Duodenal mucosa (tissue), 2 donors: ENCODE data around the gene EPB41L1.

Experiments used
- H3K27ac ChIP-seq: one replicate; pipeline ENCODE4 v1.7.0; 2013; ENCODE audit warnings: low read depth, low read length
- H3K27me3 ChIP-seq, 2 donors: one replicate each; pipeline ENCODE4 v1.7.0; 2013; ENCODE audit warnings: low read length in 2 of 2, control low read depth in 1 of 2; ENCODE audit not compliant: insufficient read depth in 2 of 2, control insufficient read depth in 1 of 2
- H3K36me3 ChIP-seq, 2 donors: one replicate each; pipeline ENCODE4 v1.7.0; 2013; ENCODE audit warnings: low read length in 2 of 2, control low read depth in 1 of 2; ENCODE audit not compliant: insufficient read depth in 2 of 2, control insufficient read depth in 1 of 2
- H3K4me1 ChIP-seq, 2 donors: one replicate each; pipeline ENCODE4 v1.7.0; 2013; ENCODE audit warnings: low read length in 2 of 2, control low read depth in 1 of 2; ENCODE audit not compliant: insufficient read depth in 2 of 2, control insufficient read depth in 1 of 2
- H3K4me3 ChIP-seq, 2 donors: one replicate each; pipeline ENCODE4 v1.7.0; 2013; ENCODE audit warnings: low read length in 2 of 2, low read depth in 1 of 2
- H3K9ac ChIP-seq, 2 donors: one replicate each; pipeline ENCODE4 v1.7.0; 2013; ENCODE audit warnings: low read length in 2 of 2, low read depth in 1 of 2
- H3K9me3 ChIP-seq, 2 donors: one replicate each; pipeline ENCODE4 v1.7.0; 2013; ENCODE audit warnings: low read length in 2 of 2, control low read depth in 1 of 2; ENCODE audit not compliant: control insufficient read depth in 1 of 2

The EPB41L1 gene

GRCh38 chr20:36182604-36183154, 28.1 kb downstream of the EPB41L1 start:
- no peak overlapping the region for H3K27ac ChIP-seq
- no peaks in the 10 kb centered on the region for H3K27me3 ChIP-seq
- no peak overlapping the region for H3K9ac ChIP-seq
- peaks cover 0 to 4% of the 10 kb centered on the region in 2 donors for H3K4me1 ChIP-seq
- H3K36me3 ChIP-seq = peaks cover 6 to 32% of the 10 kb centered on the region in 2 donors
- no peak overlapping the region for H3K4me3 ChIP-seq
- H3K9me3 ChIP-seq = no peaks in the 10 kb centered on the region

GRCh38 chr20:36183155-36183944, 28.8 kb downstream of the EPB41L1 start:
- Histone ChIP-seq H3K36me3 (peaks cover 9 to 31% of the 10 kb centered on the region in 2 donors), H3K4me1 (peaks cover 0 to 4% of the 10 kb centered on the region in 2 donors), H3K27me3 (no peaks in the 10 kb centered on the region), H3K27ac (no peak overlapping the region), H3K9me3 (no peaks in the 10 kb centered on the region), H3K4me3 (no peak overlapping the region), H3K9ac (no peak overlapping the region)

DNA sequence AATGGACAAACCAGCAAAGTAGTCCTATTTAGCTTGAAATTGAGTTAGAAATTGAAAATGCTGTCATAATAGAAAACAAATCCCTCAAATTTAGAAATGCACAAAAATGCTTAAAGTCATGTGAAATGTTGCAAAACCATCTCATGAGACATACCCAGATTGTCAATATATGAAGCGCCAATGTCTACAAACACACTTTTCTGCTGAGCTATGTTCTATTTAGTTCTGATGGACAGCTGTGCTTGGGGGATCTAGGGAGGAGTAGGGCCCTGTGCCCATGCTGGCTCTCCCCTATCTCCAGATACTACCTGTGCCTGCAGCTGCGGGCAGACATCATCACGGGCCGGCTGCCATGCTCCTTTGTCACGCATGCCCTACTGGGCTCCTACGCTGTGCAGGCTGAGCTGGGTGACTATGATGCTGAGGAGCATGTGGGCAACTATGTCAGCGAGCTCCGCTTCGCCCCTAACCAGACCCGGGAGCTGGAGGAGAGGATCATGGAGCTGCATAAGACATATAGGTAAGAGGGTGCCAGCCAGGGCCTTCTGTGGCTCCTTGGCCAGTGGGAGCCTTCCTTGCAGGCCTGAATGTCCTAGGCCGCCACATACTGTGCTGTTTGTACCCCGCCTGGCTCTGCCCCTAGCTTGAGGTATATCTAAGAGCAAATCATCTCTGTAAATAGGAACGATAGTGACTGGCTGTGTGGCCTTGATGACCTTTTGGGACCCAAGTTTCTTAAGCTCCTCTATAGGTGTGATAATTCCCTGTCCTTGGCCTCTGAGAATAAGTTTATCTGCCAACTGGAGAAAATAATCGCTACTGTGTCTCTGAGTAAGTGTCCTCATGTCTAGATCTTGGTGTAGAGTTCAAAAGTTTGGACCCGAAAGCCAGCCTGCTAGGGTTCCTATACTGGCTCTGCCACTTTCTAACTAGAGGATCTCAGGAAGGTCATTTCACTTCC, 30.6 kb downstream of the EPB41L1 start:
- H3K4me3 ChIP-seq = no peak overlapping the region
- peaks cover 0 to 4% of the 10 kb centered on the region in 2 donors for H3K4me1 ChIP-seq
- no peaks in the 10 kb centered on the region for H3K27me3 ChIP-seq
- H3K27ac ChIP-seq = no peak overlapping the region
- H3K36me3 ChIP-seq = peaks cover 9 to 39% of the 10 kb centered on the region in 2 donors
- H3K9ac ChIP-seq = no peak overlapping the region
- H3K9me3 ChIP-seq = no peaks in the 10 kb centered on the region

GRCh38 chr20:36193977-36194712, 39.6 kb downstream of the EPB41L1 start:
- H3K36me3 ChIP-seq = peaks cover 0 to 57% of the 10 kb centered on the region in 2 donors
- no peaks in the 10 kb centered on the region for H3K4me1 ChIP-seq
- no peaks in the 10 kb centered on the region for H3K27me3 ChIP-seq
- H3K9me3 ChIP-seq = no peaks in the 10 kb centered on the region
- H3K27ac ChIP-seq = no peak overlapping the region
- no peak overlapping the region for H3K4me3 ChIP-seq
- H3K9ac ChIP-seq = no peak overlapping the region

DNA sequence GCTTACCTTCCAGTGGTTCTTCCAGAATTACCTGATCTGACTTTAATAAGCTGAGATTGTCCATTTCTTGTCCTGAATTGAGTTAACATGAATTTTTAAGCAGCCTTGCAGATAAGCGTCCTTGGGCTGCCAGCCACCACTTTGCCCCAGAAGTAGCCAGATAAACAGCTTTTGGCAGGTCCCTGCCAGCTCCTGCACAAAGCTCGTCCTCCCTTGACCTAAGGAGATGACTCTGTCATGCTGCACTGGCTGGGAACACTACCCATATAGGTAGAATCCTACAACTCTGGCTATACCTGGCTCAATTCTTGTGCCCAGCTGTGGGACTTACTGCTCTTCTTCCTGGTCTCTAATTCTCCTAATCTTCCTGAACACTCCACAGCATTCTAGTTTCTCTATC, 42.1 kb downstream of the EPB41L1 start:
- H3K4me3 ChIP-seq = no peak overlapping the region
- H3K36me3 ChIP-seq = peaks cover 0 to 41% of the 10 kb centered on the region in 2 donors
- no peak overlapping the region for H3K27ac ChIP-seq
- H3K4me1 ChIP-seq = no peaks in the 10 kb centered on the region
- no peaks in the 10 kb centered on the region for H3K9me3 ChIP-seq
- no peaks in the 10 kb centered on the region for H3K27me3 ChIP-seq
- H3K9ac ChIP-seq = no peak overlapping the region

DNA sequence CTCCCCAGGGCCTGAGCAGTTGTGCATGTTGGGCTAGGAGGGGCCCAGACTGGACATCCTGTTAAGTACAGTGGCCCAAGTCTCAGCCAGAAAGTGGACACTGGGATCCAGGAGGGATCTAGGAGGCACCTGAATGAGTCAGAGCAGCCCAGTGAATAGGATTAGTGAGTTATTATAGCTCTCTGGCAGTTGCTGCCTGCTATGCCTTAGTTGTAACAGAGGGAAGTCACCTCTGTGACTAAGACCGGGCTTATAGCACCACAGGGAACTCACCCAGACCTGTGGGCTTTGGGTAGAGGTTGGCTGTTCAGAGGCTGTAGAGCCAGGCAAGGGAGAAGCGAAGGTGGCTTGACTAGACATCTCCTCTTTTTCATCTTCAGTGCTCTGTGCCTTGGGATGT, 42.7 kb downstream of the EPB41L1 start:
- Histone ChIP-seq H3K9me3 (no peaks in the 10 kb centered on the region), H3K27me3 (no peaks in the 10 kb centered on the region), H3K9ac (no peak overlapping the region), H3K4me3 (no peak overlapping the region), H3K4me1 (no peaks in the 10 kb centered on the region), H3K27ac (no peak overlapping the region), H3K36me3 (peaks cover 0 to 41% of the 10 kb centered on the region in 2 donors)

DNA sequence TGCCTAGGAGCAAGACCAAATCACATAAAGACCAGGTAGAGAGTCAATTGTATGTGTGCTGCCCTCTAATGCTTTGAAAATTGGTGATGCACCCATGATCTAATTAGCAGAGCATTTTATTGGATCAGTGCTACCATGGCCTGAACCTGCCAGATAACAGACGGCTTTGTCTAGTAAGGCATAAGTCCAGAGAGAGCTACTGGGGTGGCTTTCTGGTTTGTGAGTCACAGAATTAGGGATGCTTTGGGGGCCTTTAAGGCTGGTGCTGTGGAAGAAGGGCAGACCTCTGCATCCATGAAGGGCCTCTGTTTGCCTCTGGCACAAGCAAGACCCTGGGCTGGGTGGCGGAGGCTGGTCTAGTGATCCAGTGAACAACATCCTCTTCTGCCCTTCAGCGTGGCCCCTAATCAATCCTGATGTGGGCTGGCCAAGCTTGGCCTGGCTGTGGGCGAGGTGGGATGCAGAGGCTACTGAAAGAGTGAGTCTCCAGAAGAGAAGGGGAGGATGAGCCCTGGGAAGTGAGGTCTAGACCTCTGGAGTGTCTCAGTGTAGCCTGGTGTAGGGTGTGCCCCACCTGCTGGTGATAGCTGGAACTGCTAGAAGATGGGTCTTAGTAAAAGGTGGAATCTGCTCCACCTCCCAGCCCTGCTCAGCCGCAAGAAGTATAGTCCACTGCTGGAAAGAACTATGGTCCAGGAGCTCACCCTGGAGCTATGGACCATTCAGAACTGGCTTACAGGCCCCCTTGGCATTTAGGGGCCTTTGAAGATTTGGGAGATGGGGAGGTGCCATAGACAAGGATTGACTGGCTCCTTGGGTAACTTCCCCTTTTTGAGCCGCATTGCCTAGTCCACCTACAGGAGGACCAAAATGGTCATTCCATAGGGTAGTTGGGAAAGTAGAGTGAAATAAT, 45.1 kb downstream of the EPB41L1 start:
- Histone ChIP-seq H3K9ac (no peak overlapping the region), H3K36me3 (peaks cover 2 to 35% of the 10 kb centered on the region in 2 donors), H3K27ac (no peak overlapping the region), H3K4me3 (no peak overlapping the region), H3K4me1 (no peaks in the 10 kb centered on the region), H3K9me3 (no peaks in the 10 kb centered on the region), H3K27me3 (no peaks in the 10 kb centered on the region)

DNA sequence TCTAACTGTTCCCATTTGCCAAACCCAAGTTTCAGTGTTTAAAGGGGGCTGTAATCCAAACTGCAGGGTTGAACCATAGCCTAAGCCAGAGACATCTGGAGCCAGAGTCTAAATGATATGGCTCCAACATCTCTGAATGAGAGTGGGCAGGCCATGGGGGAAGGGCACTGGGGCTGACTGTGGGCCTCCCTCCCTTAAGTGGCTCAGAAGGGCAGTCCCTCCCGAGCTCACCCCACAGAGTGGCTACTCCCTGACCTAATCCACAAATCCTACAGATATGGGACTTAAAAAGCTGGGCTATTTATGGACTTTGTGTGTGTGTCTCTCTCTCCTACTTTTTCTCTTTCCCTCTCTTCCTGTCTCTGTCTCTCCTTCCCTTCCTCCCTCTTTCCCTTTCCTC, 45.9 kb downstream of the EPB41L1 start:
- H3K36me3 ChIP-seq = peaks cover 2 to 28% of the 10 kb centered on the region in 2 donors
- H3K4me3 ChIP-seq = no peak overlapping the region
- H3K9ac ChIP-seq = no peak overlapping the region

GRCh38 chr20:36201198-36201597, 46.7 kb downstream of the EPB41L1 start:
- H3K4me1 ChIP-seq = no peaks in the 10 kb centered on the region
- H3K9me3 ChIP-seq = no peaks in the 10 kb centered on the region
- no peak overlapping the region for H3K27ac ChIP-seq
- H3K27me3 ChIP-seq = no peaks in the 10 kb centered on the region
- H3K9ac ChIP-seq = no peak overlapping the region
- H3K36me3 ChIP-seq = peaks cover 2 to 28% of the 10 kb centered on the region in 2 donors
- H3K4me3 ChIP-seq = no peak overlapping the region

More for the DNA sequence above, 45.9 kb downstream of the EPB41L1 start:
- H3K27ac ChIP-seq = no peak overlapping the region
- H3K27me3 ChIP-seq = no peaks in the 10 kb centered on the region
- no peaks in the 10 kb centered on the region for H3K4me1 ChIP-seq
- H3K9me3 ChIP-seq = no peaks in the 10 kb centered on the region
